GM11168 (cell line): ENCODE data around the gene AKR1C8.
"Not testable (repeated sequence)": the region's sequence is repeated elsewhere in the genome, so short reads cannot be mapped to it uniquely, and the experiment has no call there.

ENCODE experiments used
- in situ Hi-C: fragments of 300-500 bp; cut with MboI; formaldehyde crosslinking; loops from one replicate; pipeline ENCODE4 v1.12.0; 2022; ENCODE audit warnings: low sequenced_read_pairs; ENCODE audit not compliant: unreplicated experiment

AKR1C8 gene

DNA sequence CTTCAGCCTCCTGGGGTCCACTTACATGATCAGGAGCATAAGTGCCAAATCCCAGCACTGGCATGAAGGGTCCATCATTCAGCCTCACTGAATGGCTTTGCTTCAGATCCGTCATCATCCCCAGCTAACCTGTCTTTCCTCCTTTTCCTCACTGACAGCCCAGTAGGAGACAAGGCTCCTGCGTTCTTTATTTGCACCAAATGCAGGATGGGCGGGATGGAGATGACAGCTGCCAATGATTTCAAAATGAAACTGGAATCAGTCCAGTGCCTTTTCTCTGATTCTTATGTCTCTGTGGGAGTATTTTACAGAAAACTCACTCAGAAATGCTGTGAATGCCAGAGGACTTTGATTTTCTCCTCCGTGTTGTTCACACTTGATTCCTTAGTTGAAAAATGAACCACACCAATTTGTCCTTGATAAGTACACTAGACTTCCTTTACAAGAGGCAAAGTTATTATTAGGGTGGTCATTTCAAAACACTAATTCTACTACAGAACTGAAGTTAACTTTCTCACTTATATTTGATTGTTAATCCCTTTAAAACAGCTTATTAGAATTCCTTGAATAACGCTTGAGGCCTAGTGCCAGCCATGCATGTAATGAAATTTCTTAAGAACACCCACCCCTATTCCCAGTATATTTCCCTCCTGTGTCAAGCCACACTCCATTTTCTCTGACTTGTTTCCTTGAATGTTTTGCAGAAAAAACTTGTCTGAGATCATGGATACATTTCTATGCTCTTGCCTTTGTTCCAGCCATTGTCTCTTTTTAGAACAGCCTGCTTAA lies at the start of gene AKR1C8:
Gene AKR1C8 (minus strand): TSS at position 164 of the 789 bp plus-strand sequence. CDS start 46 bp downstream, at position 118.
- in situ Hi-C loops: no loop called here

DNA sequence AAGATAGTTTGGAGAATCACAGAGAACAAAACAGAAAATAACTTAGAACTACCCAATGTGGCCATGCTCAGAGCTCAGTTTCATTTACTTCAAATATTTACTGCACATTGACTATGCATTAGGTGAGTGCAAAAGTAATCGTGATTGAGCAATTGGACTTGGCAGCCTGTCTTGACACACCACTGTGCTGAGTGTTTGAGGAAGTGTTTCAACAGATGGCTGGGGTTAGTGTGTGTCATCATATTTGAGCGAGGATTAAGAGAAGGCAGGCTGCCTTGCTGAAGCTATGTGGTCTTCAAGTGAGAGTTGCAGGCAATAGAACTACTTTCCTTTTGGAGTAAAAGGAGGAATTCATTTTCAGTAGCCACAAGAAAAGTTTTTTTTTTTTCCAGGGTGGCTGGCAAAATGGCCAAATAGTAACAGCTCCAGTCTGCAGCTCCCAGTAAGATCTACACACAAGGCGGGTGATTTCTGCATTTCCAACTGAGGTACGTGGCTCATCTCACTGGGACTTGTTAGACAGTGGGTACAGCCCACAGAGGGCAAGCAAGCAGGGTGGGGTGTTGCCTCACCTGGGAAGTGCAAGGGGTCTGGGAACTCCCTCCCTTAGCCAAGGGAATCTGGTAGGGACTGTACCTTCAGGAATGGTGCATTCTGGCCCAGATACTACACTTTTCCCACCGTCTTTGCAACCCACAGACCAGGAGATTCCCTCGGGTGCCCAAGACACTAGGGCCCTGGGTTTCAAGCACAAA lies 49.3 kb upstream of the AKR1C8 start:
- in situ Hi-C loops: no loop called here

DNA sequence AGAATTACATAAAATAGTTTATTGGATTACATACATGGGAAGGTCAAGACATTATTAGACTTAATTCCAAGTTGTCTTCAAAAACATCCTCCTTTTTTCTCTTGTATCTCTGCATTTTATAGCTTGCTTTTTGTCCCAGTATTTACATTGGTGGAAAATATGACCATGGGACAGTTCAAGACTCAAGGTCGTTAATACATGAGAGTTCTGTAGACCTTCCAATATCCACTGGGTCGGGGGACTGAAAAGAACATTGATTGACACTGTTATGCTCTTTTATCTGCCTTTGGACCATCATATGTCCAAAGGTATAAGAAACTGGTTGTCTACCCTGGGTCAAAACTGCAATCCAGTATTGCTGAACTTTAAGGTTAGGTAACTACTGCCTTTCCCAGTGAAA lies 48.4 kb upstream of the AKR1C8 start:
- in situ Hi-C loops: no loop called here

DNA sequence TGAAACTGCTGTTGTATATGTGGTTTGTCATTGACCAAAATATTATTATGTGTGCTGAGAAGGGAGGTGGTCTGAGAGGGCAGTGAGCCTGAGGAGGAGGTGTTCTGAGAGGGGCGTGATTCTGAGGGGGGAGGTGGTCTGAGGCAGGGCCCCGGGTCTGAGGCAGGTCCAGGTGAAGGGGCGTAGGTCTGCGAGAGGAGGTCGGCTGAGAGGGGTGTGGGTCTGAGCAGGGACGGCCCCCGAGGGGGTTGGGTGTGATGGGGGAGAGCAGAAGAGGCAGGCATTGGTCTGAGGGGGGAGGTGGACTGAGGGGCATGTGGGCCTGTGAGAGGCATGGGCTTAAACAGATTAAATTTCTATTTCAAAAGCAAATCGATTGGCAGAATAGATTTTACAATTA lies 44.1 kb upstream of the AKR1C8 start:
- in situ Hi-C loops: no loop called here

DNA sequence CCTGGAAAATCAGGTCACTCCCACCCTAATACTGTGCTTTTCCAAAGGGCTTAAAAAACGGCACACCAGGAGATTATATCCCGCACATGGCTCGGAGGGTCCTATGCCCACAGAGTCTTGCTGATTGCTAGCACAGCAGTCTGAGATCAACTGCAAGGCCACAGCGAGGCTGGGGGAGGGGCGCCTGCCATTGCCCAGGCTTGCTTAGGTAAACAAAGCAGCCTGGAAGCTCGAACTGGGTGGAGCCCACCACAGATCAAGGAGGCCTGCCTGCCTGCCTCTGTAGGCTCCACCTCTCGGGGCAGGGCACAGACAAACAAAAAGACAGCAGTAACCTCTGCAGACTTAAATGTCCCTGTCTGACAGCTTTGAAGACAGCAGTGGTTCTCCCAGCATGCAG lies 38.0 kb upstream of the AKR1C8 start:
- in situ Hi-C loops: not testable (repeated sequence)

DNA sequence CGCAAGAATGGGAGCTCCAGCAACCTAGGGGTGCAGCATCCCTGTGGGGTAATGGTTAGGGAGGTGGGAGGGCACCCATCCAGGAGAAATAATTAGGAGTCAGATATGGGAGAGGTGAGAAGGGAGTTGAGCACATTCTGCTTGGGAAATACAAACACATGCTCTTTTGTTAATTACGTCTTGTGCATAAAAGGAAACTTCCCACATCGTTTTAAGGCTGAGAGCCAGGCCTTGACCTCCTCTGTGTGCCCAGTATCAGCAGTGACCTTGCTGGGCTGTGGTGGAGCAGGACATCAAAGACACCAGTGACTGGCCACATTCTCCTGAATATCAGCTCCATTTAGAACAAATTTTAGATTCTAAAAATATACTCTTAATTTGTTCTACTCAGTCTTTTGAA lies 34.3 kb upstream of the AKR1C8 start:
- in situ Hi-C loops: no loop called here

DNA sequence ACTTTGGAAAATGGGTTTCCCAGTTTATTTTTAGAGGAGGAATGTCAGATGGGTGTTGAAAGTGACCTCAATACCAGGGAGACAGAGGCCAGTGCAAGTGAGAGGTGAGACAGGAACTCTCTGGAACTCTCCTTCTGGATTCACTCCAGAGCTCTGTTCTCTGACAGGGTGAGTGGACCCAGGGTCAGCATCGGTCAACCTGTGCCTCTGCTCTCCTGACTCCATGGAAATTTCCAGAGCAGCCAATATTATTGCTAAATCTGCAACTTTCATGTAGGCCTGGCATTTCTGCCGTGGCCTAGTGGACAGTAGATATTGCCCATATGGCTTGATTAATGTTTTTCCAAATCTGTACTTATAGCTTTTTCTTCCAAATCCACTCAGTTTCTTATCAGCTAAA lies 31.9 kb upstream of the AKR1C8 start:
- in situ Hi-C loops: no loop called here

DNA sequence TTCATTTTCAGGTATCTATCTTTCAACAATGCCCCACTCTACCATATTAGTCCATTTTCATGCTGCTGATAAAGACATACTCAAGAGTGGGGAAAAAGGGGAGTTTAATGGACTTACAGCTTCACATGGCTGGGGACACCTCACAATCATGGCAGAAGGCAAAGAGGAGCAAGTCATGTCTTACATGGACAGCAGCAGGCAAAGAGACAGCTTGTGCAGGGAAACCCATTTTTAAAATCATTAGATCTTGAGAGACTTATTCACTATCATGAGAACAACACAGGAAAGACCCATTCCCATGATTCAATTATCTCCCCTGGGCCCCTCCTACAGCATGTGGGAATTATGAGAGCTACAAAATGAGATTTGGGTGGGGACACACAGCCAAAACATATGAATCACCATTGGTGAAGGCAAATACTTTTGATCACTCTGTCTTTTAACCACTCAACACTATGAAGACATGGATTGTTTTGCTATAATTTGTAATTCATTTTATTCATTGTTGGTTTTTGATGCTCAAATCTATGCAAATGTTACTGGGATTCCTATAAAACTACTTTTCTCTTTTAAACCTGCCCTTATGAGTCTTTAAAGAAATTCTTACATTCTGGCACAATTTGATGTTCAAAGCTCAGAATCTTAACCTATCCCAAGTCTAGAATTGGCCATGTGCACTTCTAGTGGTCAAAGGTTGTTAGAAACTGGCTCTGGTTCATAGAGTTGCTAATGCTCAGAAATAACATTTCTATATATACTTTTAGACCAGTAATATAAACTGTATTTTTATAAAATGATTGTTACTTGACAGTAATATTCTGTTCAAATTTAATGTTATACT lies 27.0 kb upstream of the AKR1C8 start:
- in situ Hi-C loops: no loop called here

DNA sequence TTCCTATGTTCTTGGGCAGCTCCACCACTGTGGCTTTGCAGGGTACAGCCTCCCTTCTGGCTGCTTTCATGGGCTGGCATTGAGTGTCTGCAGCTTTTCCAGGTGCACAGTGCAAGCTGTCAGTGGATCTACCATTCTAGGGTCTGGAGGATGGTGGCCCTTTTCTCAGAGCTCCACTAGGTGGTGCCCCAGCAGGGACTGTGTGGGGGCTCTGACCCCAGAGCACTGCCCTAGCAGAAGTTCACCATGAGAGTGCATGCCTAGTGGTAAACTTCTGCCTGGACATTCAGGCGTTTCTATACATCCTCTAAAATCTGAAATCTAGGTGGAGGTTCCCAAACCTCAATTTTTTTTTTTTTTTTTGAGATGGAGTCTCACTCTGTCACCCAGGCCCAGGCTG lies 25.3 kb upstream of the AKR1C8 start:
- in situ Hi-C loops: not testable (repeated sequence)

DNA sequence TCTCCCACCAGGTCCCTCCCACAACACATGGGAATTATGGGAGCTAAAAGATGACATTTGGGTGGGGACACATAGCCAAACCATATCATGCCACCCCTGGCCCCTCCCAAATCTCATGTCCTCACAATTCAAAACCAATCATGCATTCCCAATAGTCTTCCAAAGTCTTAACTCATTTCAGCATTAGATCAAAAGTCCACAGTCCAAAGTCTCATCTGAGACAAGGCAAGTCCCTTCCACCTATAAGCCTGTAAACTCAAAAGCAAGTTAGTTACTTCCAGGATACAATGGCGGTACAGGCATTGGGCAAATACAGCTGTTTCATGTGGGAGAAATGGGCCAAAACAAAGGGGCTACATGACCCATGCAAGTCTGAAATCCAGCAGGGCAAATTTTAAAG lies 24.8 kb upstream of the AKR1C8 start:
- in situ Hi-C loops: not testable (repeated sequence)

DNA sequence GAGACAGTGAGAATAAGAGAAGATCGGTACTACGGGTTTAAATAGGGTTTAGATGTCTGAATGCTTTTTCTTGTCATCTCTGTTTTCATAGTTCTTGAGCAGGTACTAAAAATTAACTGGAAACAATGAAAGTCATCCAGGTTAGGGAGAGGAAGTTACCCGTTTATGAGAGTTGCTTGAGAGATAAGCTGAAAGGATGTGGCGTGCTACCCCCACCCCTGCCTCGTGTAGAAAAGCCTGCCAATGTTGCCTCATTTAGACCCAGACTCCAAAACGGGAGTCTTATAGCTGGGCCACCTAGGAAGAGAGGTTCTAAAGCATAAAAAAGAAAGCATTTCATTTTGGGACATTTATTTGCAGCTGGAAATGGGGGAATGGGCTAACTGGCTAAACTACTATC lies 21.8 kb upstream of the AKR1C8 start:
- in situ Hi-C loops: no loop called here

DNA sequence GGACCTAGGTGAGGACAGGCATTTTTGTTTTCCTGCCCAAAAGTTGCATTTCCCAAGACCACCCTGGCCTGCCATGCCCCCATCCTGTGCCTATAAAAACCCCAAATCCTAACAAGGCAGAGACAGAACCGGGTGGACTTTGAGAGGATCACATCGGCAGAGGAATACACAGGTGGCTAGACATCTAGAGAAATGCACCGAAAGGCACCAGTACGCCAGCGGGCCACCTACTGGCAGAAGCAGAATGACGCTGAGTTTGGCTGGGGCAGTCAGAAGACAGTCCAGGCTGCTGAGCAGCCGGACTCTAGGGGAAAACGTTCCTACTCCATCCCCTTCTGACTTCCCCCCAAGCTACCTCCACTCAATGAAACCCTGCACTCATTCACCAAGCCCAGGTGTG lies 14.4 kb upstream of the AKR1C8 start:
- in situ Hi-C loops: no loop called here

DNA sequence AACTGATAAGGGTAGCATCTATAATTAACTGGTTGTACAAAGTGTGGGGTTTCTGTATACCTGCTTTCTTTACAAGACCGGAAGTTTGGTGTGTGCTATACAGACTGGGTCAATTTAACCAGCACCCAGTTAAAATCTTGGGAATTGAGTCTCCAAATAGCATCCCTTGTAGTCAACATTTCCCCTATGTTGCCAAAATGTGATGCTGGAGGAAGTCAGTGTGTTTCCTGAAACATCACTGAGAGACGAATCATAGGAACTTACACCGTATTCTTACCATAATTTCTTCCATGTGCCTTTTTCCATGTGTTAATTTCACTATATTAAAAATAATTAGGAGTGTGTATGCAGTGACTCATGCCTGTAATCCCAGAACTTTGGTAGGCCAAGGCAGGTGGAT lies 13.4 kb upstream of the AKR1C8 start:
- in situ Hi-C loops: no loop called here

DNA sequence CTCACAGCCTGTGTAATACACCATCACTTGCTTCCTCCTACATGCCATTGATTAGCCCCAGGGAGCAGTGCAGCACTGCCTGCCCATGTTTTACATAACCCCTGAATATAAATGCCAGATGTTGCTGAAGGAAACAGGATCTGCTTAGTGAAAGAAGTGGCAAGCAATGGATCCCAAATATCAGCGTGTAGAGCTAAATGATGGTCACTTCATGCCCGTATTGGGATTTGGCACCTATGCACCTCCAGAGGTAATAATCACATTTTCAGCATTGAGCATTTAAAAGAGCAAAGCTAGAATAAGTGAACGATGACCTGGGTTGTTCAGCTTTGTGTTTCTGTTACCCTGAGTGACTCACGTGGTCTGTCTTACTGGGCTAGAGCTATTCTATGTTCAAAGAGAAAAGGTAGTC lies 11.8 kb upstream of the AKR1C8 start, which contains the start of gene AKR1C4:
Gene AKR1C4 (plus strand): TSS at position 136 of the 412 bp plus-strand sequence. CDS start 31 bp downstream, at position 167.
- in situ Hi-C loops: no loop called here

DNA sequence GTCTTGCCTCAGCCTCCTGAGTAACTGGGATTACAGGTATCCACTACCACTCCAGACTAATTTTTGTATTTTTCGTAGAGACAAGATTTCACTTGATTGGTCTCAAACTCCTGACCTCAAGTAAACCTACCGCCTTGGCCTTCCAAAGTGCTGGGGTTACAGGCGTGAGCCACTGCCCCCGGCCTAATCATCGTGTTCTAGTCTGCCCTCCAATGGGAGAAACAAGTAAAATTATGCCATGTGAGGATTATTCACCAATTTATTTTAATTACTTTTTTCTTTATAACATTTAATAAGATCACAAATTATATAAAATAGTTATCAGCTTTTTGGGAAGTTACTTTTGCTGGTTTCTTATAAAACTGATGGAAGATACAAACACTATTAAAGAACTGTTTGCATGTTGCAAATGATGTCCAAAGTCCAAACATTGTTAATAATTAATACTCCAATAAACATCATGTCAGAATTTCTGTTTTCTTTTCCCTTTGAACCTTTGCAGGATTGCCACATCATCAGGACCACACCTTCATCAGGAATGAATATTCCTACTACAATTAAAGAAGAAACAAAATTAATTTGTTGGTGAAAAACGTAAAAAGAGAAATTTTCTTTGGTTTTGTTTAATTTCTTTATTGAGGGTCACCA lies 10.9 kb upstream of the AKR1C8 start:
- in situ Hi-C loops: no loop called here

DNA sequence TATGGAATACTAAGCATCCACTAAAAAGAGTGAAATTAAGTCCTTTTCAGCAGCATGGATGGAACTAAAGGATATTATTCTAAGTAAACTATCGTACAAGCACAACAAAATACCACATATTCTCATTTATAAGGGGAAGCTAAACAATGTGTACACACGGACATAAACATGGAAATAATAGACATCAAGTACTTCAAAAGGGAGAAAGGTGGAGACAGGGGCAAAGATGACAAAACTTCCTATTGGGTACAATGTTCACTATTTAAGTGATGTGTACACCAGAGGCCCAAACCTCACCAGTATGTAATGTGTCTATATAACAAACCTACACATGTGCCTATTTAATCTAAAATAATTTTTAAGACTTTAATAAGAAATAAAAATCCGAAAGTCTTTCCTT lies 9.5 kb upstream of the AKR1C8 start:
- in situ Hi-C loops: no loop called here

DNA sequence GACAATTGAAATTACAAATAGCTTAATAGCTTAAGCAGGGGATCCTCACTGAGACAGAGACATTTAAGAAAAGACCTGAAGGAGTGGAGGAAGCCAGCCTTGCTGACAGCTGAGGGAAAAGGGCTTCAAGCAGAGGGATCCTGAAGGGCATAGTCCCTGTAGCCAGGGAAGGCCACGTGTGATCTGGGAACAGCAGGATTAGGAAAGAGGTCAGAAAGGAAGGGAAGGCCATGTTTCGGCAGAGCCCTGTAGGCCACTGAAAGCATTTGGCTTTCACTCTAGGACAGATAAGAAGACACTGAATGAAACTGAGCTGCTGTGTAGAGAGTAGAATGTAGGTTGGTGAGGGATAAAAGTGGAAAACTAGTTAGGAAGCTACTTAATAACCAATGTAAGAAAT lies 3.4 kb upstream of the AKR1C8 start:
- in situ Hi-C loops: no loop called here

DNA sequence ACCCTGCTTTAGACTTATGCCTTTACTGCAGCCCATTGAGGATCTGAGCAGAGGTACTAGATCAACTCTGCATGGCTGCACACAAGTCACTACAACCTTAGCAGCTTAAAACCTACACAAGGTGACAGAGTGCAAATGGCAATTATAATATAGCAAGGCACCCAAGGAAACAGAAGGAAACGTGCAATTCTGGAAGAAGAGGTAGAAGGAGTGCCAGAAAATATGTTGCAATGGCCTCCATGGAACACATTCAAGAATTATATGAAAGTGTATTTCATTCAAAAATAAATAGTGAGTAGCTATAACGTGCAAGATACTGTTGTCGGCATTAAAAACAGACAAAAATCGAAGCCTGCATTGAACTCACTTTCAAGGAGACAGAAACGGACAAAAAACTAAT lies 2.9 kb upstream of the AKR1C8 start:
- in situ Hi-C loops: no loop called here

DNA sequence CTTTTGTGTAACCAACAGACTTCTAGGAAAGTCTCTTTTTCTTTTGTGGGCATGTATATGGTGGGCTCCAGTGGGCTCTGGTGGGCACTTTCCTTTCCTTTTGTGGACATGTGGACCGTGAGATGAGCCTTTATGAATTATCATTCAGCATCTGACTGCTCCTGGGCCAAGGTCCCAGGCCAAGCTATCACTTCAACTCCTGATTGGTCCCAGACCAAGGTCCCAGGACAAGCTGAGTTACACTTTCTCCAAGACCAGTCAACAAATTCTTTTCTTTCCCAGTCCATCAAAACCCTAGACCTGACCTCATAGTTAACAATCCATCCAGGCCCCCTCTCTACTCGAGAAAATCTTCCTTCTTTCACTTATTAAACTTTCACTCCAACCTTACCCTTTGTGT lies 1.0 kb downstream of the AKR1C8 start:
- in situ Hi-C loops: no loop called here

DNA sequence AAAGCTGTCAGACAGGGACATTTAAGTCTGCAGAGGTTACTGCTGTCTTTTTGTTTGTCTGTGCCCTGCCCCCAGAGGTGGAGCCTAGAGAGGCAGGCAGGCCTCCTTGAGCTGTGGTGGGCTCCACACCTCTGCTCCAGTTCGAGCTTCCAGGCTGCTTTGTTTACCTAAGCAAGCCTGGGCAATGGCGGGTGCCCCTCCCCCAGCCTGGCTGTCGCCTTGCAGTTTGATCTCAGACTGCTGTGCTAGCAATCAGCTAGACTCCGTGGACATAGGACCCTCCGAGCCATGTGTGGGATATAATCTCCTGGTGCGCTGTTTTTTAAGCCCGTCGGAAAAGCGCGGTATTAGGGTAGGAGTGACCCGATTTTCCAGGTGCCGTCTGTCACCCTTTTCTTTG lies 4.4 kb downstream of the AKR1C8 start:
- in situ Hi-C loops: not testable (repeated sequence)
